SK-N-SH (cell line): ENCODE measurements around the gene MRFAP1. TPM values are rescaled to one million over a fixed set of nuclear protein-coding genes. Genes with fewer than 3 reads are reported as not detected.

ENCODE experiments used
- CTCF ChIA-PET: fragments of 300-600, 350-600 bp; formaldehyde crosslinking; extraction: SDS; loops from one replicate; lab custom pipeline; 2021; lab: Yijun Ruan, JAX
- POLR2A ChIA-PET: fragments of 350-600 bp; sonication (Branson Sonifier 250); formaldehyde crosslinking; extraction: SDS; loops from one replicate; lab custom pipeline; 2020; ENCODE audit warnings: antibody characterized with exemption, inconsistent platforms; lab: Yijun Ruan, JAX
- DNase-seq: peaks from one replicate; pipeline ENCODE4 v3.0.0; 2012
- H2AFZ ChIP-seq: fragments of 200-600 bp; sonication (generic); 2 replicates; pipeline ENCODE4 v1.8.1; 2016; ENCODE audit warnings: antibody characterized with exemption, mild to moderate bottlenecking, low read depth
- H3F3A ChIP-seq: fragments of 200-600 bp; sonication (generic); replicated peaks from 2 replicates; pipeline ENCODE3; 2016; ENCODE audit warnings: antibody characterized with exemption, mild to moderate bottlenecking; ENCODE audit not compliant: insufficient read depth
- H3K27ac ChIP-seq, 2 experiments: fragments of 200-500 bp in 1 of 2; fragments of 200-600 bp in 1 of 2; sonication (Bioruptor generic) in 1 of 2; sonication (generic), shearing (Covaris generic) in 1 of 2; 2 replicates each; pipeline versions ENCODE4 v1.5.1 to v1.6.1; 2014 to 2016; ENCODE audit warnings: low read depth in 2 of 2, inconsistent platforms in 1 of 2, low read length in 1 of 2, mild to moderate bottlenecking in 1 of 2, mixed read lengths in 1 of 2
- H3K27me3 ChIP-seq: fragments of 200-600 bp; sonication (generic), shearing (Covaris generic); 2 replicates; pipeline ENCODE4 v1.6.1; 2016; ENCODE audit warnings: mixed run types; ENCODE audit not compliant: insufficient read depth
- H3K36me3 ChIP-seq, 2 experiments: fragments of 200-500 bp in 1 of 2; fragments of 200-600 bp in 1 of 2; sonication (Bioruptor generic) in 1 of 2; sonication (generic) in 1 of 2; replicated peaks in 1 of 2; 2 replicates each; pipeline versions ENCODE3 to v1.5.1; 2014 to 2016; ENCODE audit warnings: low read length in 1 of 2, mild to moderate bottlenecking in 1 of 2; ENCODE audit not compliant: insufficient read depth in 2 of 2, control insufficient read depth in 1 of 2
- H3K4me1 ChIP-seq, 2 experiments: fragments of 200-500 bp in 1 of 2; fragments of 200-600 bp in 1 of 2; sonication (Bioruptor generic) in 1 of 2; sonication (generic), shearing (Covaris generic) in 1 of 2; 2 replicates each; pipeline versions ENCODE4 v1.5.1 to v1.6.1; 2014 to 2016; ENCODE audit warnings: low read depth in 1 of 2, low read length in 1 of 2, mixed run types in 1 of 2; ENCODE audit not compliant: insufficient read depth in 2 of 2, control insufficient read depth in 1 of 2
- H3K4me2 ChIP-seq: fragments of 200-600 bp; sonication (generic), shearing (Covaris generic); 2 replicates; pipeline ENCODE4 v1.6.1; 2017; ENCODE audit warnings: mixed run types
- H3K4me3 ChIP-seq, 2 experiments: fragments of 200-500 bp in 1 of 2; fragments of 200-600 bp in 1 of 2; sonication (Bioruptor generic) in 1 of 2; sonication (generic), shearing (Covaris generic) in 1 of 2; 2 replicates each; pipeline versions ENCODE4 v1.5.1 to v1.8.1; 2014 to 2016; ENCODE audit warnings: low read depth in 2 of 2, inconsistent platforms in 1 of 2, low read length in 1 of 2, mild to moderate bottlenecking in 1 of 2, mixed read lengths in 1 of 2, moderate library complexity in 1 of 2
- H3K79me2 ChIP-seq: fragments of 200-600 bp; sonication (generic); 2 replicates; pipeline ENCODE4 v1.8.1; 2017; ENCODE audit warnings: mild to moderate bottlenecking; ENCODE audit not compliant: insufficient read depth
- H3K9ac ChIP-seq: fragments of 200-600 bp; sonication (generic); 2 replicates; pipeline ENCODE4 v1.6.1; 2017; ENCODE audit warnings: mixed run types
- H3K9me2 ChIP-seq: fragments of 200-600 bp; sonication (generic); 2 replicates; pipeline ENCODE4 v1.6.1; 2017; ENCODE audit warnings: mixed run types
- H3K9me3 ChIP-seq: fragments of 200-600 bp; sonication (generic); 2 replicates; pipeline ENCODE4 v1.6.1; 2017; ENCODE audit warnings: mixed run types, mild to moderate bottlenecking, moderate library complexity
- H4K20me1 ChIP-seq: fragments of 200-600 bp; sonication (generic); 2 replicates; pipeline ENCODE4 v1.6.1; 2017; ENCODE audit warnings: mild to moderate bottlenecking, mixed run types; ENCODE audit not compliant: insufficient read depth
- CHD2 ChIP-seq: fragments of 150-350 bp; IDR thresholded peaks from 2 replicates; pipeline ENCODE4 v1.6.1; 2018; ENCODE audit warnings: low read length; ENCODE audit not compliant: partially characterized antibody
- CTCF ChIP-seq: fragments of 200-600 bp; sonication (generic); IDR thresholded peaks from 2 replicates; pipeline ENCODE4 v1.6.1; 2017; ENCODE audit warnings: antibody characterized with exemption, mild to moderate bottlenecking, moderate library complexity
- EP300 ChIP-seq, 2 experiments: IDR thresholded peaks; 2 replicates each; pipeline versions ENCODE4 v1.4.0 to v1.6.1; 2012; ENCODE audit warnings: borderline replicate concordance in 1 of 2, low read depth in 1 of 2, low read length in 1 of 2
- EZH2phosphoT487 ChIP-seq: fragments of 200-600 bp; sonication (generic); IDR thresholded peaks from 2 replicates; pipeline ENCODE4 v1.6.1; 2017; ENCODE audit warnings: low read depth, mixed run types, mild to moderate bottlenecking, antibody characterized with exemption, moderate library complexity, borderline replicate concordance
- FOSL2 ChIP-seq: IDR thresholded peaks from 2 replicates; pipeline ENCODE4 v1.4.0; 2012; ENCODE audit warnings: low read depth, mild to moderate bottlenecking, moderate library complexity, borderline replicate concordance
- GABPA ChIP-seq: IDR thresholded peaks from 2 replicates; pipeline ENCODE4 v1.4.0; 2012; ENCODE audit warnings: low read depth, mild to moderate bottlenecking
- GATA2 ChIP-seq: sonication (generic); formaldehyde crosslinking; IDR thresholded peaks from 2 replicates; pipeline ENCODE4 v1.5.0; 2020; ENCODE audit warnings: mild to moderate bottlenecking, missing genetic modification reagents
- MEF2A ChIP-seq: IDR thresholded peaks from 2 replicates; pipeline ENCODE4 v1.4.0; 2012; ENCODE audit warnings: low read depth, borderline replicate concordance
- MXI1 ChIP-seq: IDR thresholded peaks from 2 replicates; pipeline ENCODE4 v1.6.1; 2012; ENCODE audit warnings: mild to moderate bottlenecking, low read depth, low read length, improper control_type of control experiment
- NFIC ChIP-seq: IDR thresholded peaks from 2 replicates; pipeline ENCODE4 v1.4.0; 2012; ENCODE audit warnings: borderline replicate concordance
- RAD21 ChIP-seq: IDR thresholded peaks from 2 replicates; pipeline ENCODE4 v1.6.1; 2012; ENCODE audit warnings: mild to moderate bottlenecking, low read length
- REST ChIP-seq: IDR thresholded peaks from 2 replicates; pipeline ENCODE4 v1.6.1; 2012; ENCODE audit warnings: mild to moderate bottlenecking, low read depth, low read length, moderate library complexity
- RFX5 ChIP-seq: IDR thresholded peaks from 2 replicates; pipeline ENCODE4 v1.6.1; 2012; ENCODE audit warnings: mild to moderate bottlenecking, improper control_type of control experiment, low read length
- RXRA ChIP-seq: IDR thresholded peaks from 2 replicates; pipeline ENCODE4 v1.4.0; 2012; ENCODE audit warnings: low read depth, mild to moderate bottlenecking, borderline replicate concordance
- SMC3 ChIP-seq: IDR thresholded peaks from 2 replicates; pipeline ENCODE4 v1.6.1; 2012; ENCODE audit warnings: low read depth, low read length, improper control_type of control experiment
- TCF12 ChIP-seq: IDR thresholded peaks from 2 replicates; pipeline ENCODE4 v1.4.0; 2012
- USF1 ChIP-seq: IDR thresholded peaks from 2 replicates; pipeline ENCODE4 v1.4.0; 2012; ENCODE audit warnings: low read depth, borderline replicate concordance
- YY1 ChIP-seq: IDR thresholded peaks from 2 replicates; pipeline ENCODE4 v1.4.0; 2012; ENCODE audit warnings: low read depth, mild to moderate bottlenecking
- WGBS: methylation state at CpG from one replicate; pipeline ENCODE4 v1.1.6; 2017; ENCODE audit warnings: low lambda C conversion rate; 5-methylcytosine and 5-hydroxymethylcytosine counted together
- polyA plus RNA-seq, 3 experiments: library from polyadenylated mRNA; depleted of rRNA; stranded (reverse); fragments of >200 nt; gene quantifications; 2 replicates each; pipeline ENCODE4 v1.2.3, GENCODE V29; 2012

MRFAP1 gene
- polyA plus RNA-seq, 1 of the 3 experiments (the other 2 are of a cell fraction), result 416 TPM

GRCh38 chr4:6609415-6610079 is 30.9 kb upstream of the MRFAP1 start (continued):
- no peak for TF ChIP-seq GATA2 (CRISPR knock-in tag)
- TF ChIP-seq EZH2phosphoT487, result no peak
- no peak for TF ChIP-seq MEF2A
- TF ChIP-seq RAD21, result no peak
- no peak for TF ChIP-seq MXI1
- no peak for TF ChIP-seq RXRA
- TF ChIP-seq NFIC, result no peak
- TF ChIP-seq FOSL2, result no peak
- TF ChIP-seq GABPA, result no peak
- no peak for TF ChIP-seq EP300 (IDR thresholded peaks at IDR 0.05; ENCODE audit: borderline replicate concordance in 1 of 2, low read depth in 1 of 2, low read length in 1 of 2)
- TF ChIP-seq USF1, result no peak
- TF ChIP-seq, all 33 proteins: peak for 0

GRCh38 chr4:6610856-6611430 is 29.5 kb upstream of the MRFAP1 start:
- Histone ChIP-seq H4K20me1 (no peaks in the 10 kb centered on the region), H3K9me2 (no peaks in the 10 kb centered on the region), H3K4me2 (no peak overlapping the region), H3K27me3 (no peaks in the 10 kb centered on the region), H3K27ac (no peak overlapping the region), H3K9me3 (no peaks in the 10 kb centered on the region), H3K79me2 (no peaks in the 10 kb centered on the region), H3K9ac (no peak overlapping the region), H2AFZ (no peak overlapping the region), H3K36me3 (peaks cover 9 to 20% of the 10 kb centered on the region in 2 experiments), H3K4me1 (no peaks in the 10 kb centered on the region), H3F3A (no peaks in the 10 kb centered on the region), H3K4me3 (no peak overlapping the region)
- ChIA-PET CTCF (interaction anchor here (0.8 kb wide), 1 partner anchor 13 kb away, joined by 3 read pairs; no protein-coding TSS in a partner anchor), POLR2A (no interaction called here)
- no peak for DNase-seq
- 94% methylated on average over 16 of the region's 24 CpGs for WGBS
- TF ChIP-seq MXI1 (no peak), EP300 (IDR thresholded peaks at IDR 0.05; ENCODE audit: borderline replicate concordance in 1 of 2, low read depth in 1 of 2, low read length in 1 of 2) (no peak), YY1 (no peak), GATA2 (CRISPR knock-in tag) (no peak), NFIC (no peak), CHD2 (no peak), FOSL2 (no peak), CTCF (no peak), SMC3 (no peak), TCF12 (no peak), RFX5 (no peak), REST (no peak), RXRA (no peak)
